Adipocyte (in vitro differentiated cells): Measurements from ENCODE around the gene UFC1.

Experiments used
- DNase-seq: peaks from one replicate; pipeline ENCODE4 v3.0.0-alpha.2; 2015; ENCODE audit warnings: low read depth
- H3K27me3 ChIP-seq: replicated peaks from 2 replicates; pipeline ENCODE4 v1.7.0; 2013; ENCODE audit warnings: mild to moderate bottlenecking, low read length, moderate library complexity; ENCODE audit not compliant: control insufficient read depth, insufficient read depth
- H3K36me3 ChIP-seq: 2 replicates; pipeline ENCODE4 v1.7.0; 2013; ENCODE audit warnings: low read length, mild to moderate bottlenecking, moderate library complexity; ENCODE audit not compliant: control insufficient read depth, insufficient read depth, severe bottlenecking
- H3K4me1 ChIP-seq: 2 replicates; pipeline ENCODE4 v1.7.0; 2013; ENCODE audit warnings: mild to moderate bottlenecking, low read length, moderate library complexity; ENCODE audit not compliant: control insufficient read depth, insufficient read depth
- H3K4me3 ChIP-seq: 2 replicates; pipeline ENCODE4 v1.7.0; 2013; ENCODE audit warnings: mild to moderate bottlenecking, low read length, moderate library complexity
- H3K9ac ChIP-seq: 2 replicates; pipeline ENCODE4 v1.7.0; 2013; ENCODE audit warnings: mild to moderate bottlenecking, low read length, moderate library complexity
- H3K9me3 ChIP-seq: 2 replicates; pipeline ENCODE4 v1.7.0; 2013; ENCODE audit warnings: mild to moderate bottlenecking, low read length, moderate library complexity; ENCODE audit not compliant: control insufficient read depth

Gene UFC1

GRCh38 chr1:161138431-161138830 is 15.3 kb upstream of the UFC1 start:
- H3K9ac ChIP-seq, result peak overlapping the region; percentile 20
- no peaks in the 10 kb centered on the region for H3K36me3 ChIP-seq
- H3K4me1 ChIP-seq, result peaks cover 18% of the 10 kb centered on the region
- no peak overlapping the region for H3K4me3 ChIP-seq
- H3K9me3 ChIP-seq, result no peaks in the 10 kb centered on the region
- H3K27me3 ChIP-seq, result no peaks in the 10 kb centered on the region
- DNase-seq, result no peak

GRCh38 chr1:161139766-161140165 is 14.0 kb upstream of the UFC1 start:
- H3K9ac ChIP-seq, result no peak overlapping the region
- no peak overlapping the region for H3K4me3 ChIP-seq
- H3K4me1 ChIP-seq, result peaks cover 12% of the 10 kb centered on the region
- H3K27me3 ChIP-seq, result no peaks in the 10 kb centered on the region
- no peaks in the 10 kb centered on the region for H3K36me3 ChIP-seq
- DNase-seq, result peak; percentile 79
- H3K9me3 ChIP-seq, result no peaks in the 10 kb centered on the region

GRCh38 chr1:161140755-161141400 is 12.9 kb upstream of the UFC1 start:
- no peak overlapping the region for H3K9ac ChIP-seq
- H3K4me1 ChIP-seq, result peaks cover 12% of the 10 kb centered on the region
- H3K27me3 ChIP-seq, result no peaks in the 10 kb centered on the region
- no peaks in the 10 kb centered on the region for H3K36me3 ChIP-seq
- H3K9me3 ChIP-seq, result no peaks in the 10 kb centered on the region
- H3K4me3 ChIP-seq, result no peak overlapping the region
- DNase-seq, result no peak

GRCh38 chr1:161145832-161146231 is 7.9 kb upstream of the UFC1 start:
- Histone ChIP-seq H3K4me3 (no peak overlapping the region), H3K27me3 (no peaks in the 10 kb centered on the region), H3K9ac (no peak overlapping the region), H3K9me3 (no peaks in the 10 kb centered on the region), H3K4me1 (no peaks in the 10 kb centered on the region), H3K36me3 (no peaks in the 10 kb centered on the region)
- DNase-seq, result no peak

- Histone ChIP-seq H3K36me3 (peaks cover 12% of the 10 kb centered on the region), H3K9me3 (no peaks in the 10 kb centered on the region), H3K4me3 (peak overlapping the region; percentile 98), H3K27me3 (no peaks in the 10 kb centered on the region), H3K9ac (peak overlapping the region; percentile 98), H3K4me1 (peaks cover 4% of the 10 kb centered on the region)
- no peak for DNase-seq
Measured at GRCh38 chr1:161153176-161153575, 602 bp upstream of the UFC1 start.

- peaks cover 29% of the 10 kb centered on the region for H3K36me3 ChIP-seq
- no peaks in the 10 kb centered on the region for H3K9me3 ChIP-seq
- DNase-seq, result no peak
- no peak overlapping the region for H3K9ac ChIP-seq
- H3K4me1 ChIP-seq, result peaks cover 22% of the 10 kb centered on the region
- no peak overlapping the region for H3K4me3 ChIP-seq
- H3K27me3 ChIP-seq, result no peaks in the 10 kb centered on the region
Measured at GRCh38 chr1:161157867-161158266, 4.1 kb downstream of the UFC1 start.

- Histone ChIP-seq H3K27me3 (no peaks in the 10 kb centered on the region), H3K4me3 (peak overlapping the region; percentile 90), H3K36me3 (peaks cover 35% of the 10 kb centered on the region), H3K9ac (peak overlapping the region; percentile 90), H3K4me1 (peaks cover 18% of the 10 kb centered on the region), H3K9me3 (no peaks in the 10 kb centered on the region)
- DNase-seq, result no peak
Measured at GRCh38 chr1:161158316-161159010, 4.7 kb downstream of the UFC1 start.

- H3K36me3 ChIP-seq, result peaks cover 37% of the 10 kb centered on the region
- H3K27me3 ChIP-seq, result no peaks in the 10 kb centered on the region
- peaks cover 18% of the 10 kb centered on the region for H3K4me1 ChIP-seq
- peak within 1 kb of the TSS; percentile 90 for H3K9ac ChIP-seq
- no peaks in the 10 kb centered on the region for H3K9me3 ChIP-seq
- peak; percentile 98 for DNase-seq
- H3K4me3 ChIP-seq, result peak within 1 kb of the TSS; percentile 90
Measured at GRCh38 chr1:161159087-161159912, 5.5 kb downstream of the UFC1 start, which contains the start of gene USP21. Gene USP21, plus strand, starts transcription at chr1:161159500. Its CDS starts 1,141 bp downstream, at chr1:161160641.

- Histone ChIP-seq H3K9me3 (no peaks in the 10 kb centered on the region), H3K9ac (peak overlapping the region; percentile 90), H3K4me3 (peak overlapping the region; percentile 90), H3K27me3 (no peaks in the 10 kb centered on the region), H3K36me3 (peaks cover 43% of the 10 kb centered on the region), H3K4me1 (peaks cover 18% of the 10 kb centered on the region)
- no peak for DNase-seq
Measured at GRCh38 chr1:161159913-161160243, 6.1 kb downstream of the UFC1 start.

GRCh38 chr1:161160671-161161145 is 6.9 kb downstream of the UFC1 start:
- Histone ChIP-seq H3K9ac (no peak overlapping the region), H3K4me3 (no peak overlapping the region), H3K36me3 (peaks cover 45% of the 10 kb centered on the region), H3K27me3 (no peaks in the 10 kb centered on the region), H3K9me3 (no peaks in the 10 kb centered on the region), H3K4me1 (peaks cover 23% of the 10 kb centered on the region)
- no peak for DNase-seq

GRCh38 chr1:161161652-161162051 is 7.9 kb downstream of the UFC1 start:
- Histone ChIP-seq H3K4me1 (peaks cover 26% of the 10 kb centered on the region), H3K36me3 (peaks cover 45% of the 10 kb centered on the region), H3K9ac (no peak overlapping the region), H3K4me3 (no peak overlapping the region), H3K9me3 (no peaks in the 10 kb centered on the region), H3K27me3 (no peaks in the 10 kb centered on the region)
- no peak for DNase-seq
